Stimulated activated CD8-positive, alpha-beta memory T cell treated with anti-CD3 and anti-CD28 coated beads, Interleukin-4, amount 100 ng/mL, for 24 hours (primary cell): ENCODE data around the gene LPIN1.

ENCODE experiments used
- DNase-seq: peaks from one replicate; pipeline ENCODE4 v3.0.0-alpha.2; 2020; ENCODE audit warnings: low read depth

LPIN1 gene

GRCh38 chr2:11764359-11764758 is 17.9 kb downstream of the LPIN1 start:
- no peak for DNase-seq

- DNase-seq, result no peak
These were observed 18.5 kb downstream of the LPIN1 start for GRCh38 chr2:11764920-11765319.

GRCh38 chr2:11765501-11765900 is 19.1 kb downstream of the LPIN1 start:
- no peak for DNase-seq

GRCh38 chr2:11766016-11766415 is 19.6 kb downstream of the LPIN1 start:
- no peak for DNase-seq

- DNase-seq, result no peak
These were observed 21.3 kb downstream of the LPIN1 start for GRCh38 chr2:11767779-11768178.

- DNase-seq, result no peak
These were observed 22.5 kb downstream of the LPIN1 start for GRCh38 chr2:11768946-11769345.

- DNase-seq, result no peak
These were observed 23.1 kb downstream of the LPIN1 start for GRCh38 chr2:11769516-11769915.

- DNase-seq, result no peak
These were observed 24.2 kb downstream of the LPIN1 start for GRCh38 chr2:11770531-11771188.

- no peak for DNase-seq
These were observed 25.7 kb downstream of the LPIN1 start for GRCh38 chr2:11771971-11772615.

- no peak for DNase-seq
These were observed 26.7 kb downstream of the LPIN1 start for GRCh38 chr2:11773111-11773510.

GRCh38 chr2:11773747-11774525 is 27.5 kb downstream of the LPIN1 start:
- DNase-seq, result no peak

GRCh38 chr2:11774600-11774999 is 28.2 kb downstream of the LPIN1 start:
- DNase-seq, result no peak

GRCh38 chr2:11775384-11775783 is 29.0 kb downstream of the LPIN1 start:
- no peak for DNase-seq

GRCh38 chr2:11777066-11777782 is 30.8 kb downstream of the LPIN1 start:
- DNase-seq, result no peak

- no peak for DNase-seq
These were observed 31.5 kb downstream of the LPIN1 start for GRCh38 chr2:11777886-11778415.

- DNase-seq, result no peak
These were observed 32.0 kb downstream of the LPIN1 start for GRCh38 chr2:11778416-11778815.

GRCh38 chr2:11778923-11779757 is 32.7 kb downstream of the LPIN1 start:
- peak; percentile 87 for DNase-seq

- no peak for DNase-seq
These were observed 35.2 kb downstream of the LPIN1 start for GRCh38 chr2:11781602-11782001.

GRCh38 chr2:11784280-11784679 is 37.8 kb downstream of the LPIN1 start:
- no peak for DNase-seq

- peak; percentile 20 for DNase-seq
These were observed 38.5 kb downstream of the LPIN1 start for GRCh38 chr2:11784747-11785610.

GRCh38 chr2:11785611-11785940 is 39.1 kb downstream of the LPIN1 start:
- no peak for DNase-seq
